Stimulated activated naive CD8-positive, alpha-beta T cell treated with anti-CD3 and anti-CD28 coated beads, Interleukin-15, Interleukin-2, amounts not matched to agents 100 U/mL and 50 U/mL, for 24 hours (primary cell): ENCODE data around the gene ZNF207.
"Not testable (repeated sequence)": the region's sequence is repeated elsewhere in the genome, so short reads cannot be mapped to it uniquely, and the experiment has no call there.

ENCODE experiments used
- ATAC-seq: fragments of 150-1000 bp; cut with Tn5 transposase; one replicate; pipeline ENCODE4 v1.10.0; 2021
- DNase-seq: peaks from one replicate; pipeline ENCODE4 v3.0.0; 2021

ZNF207 gene

GRCh38 chr17:32388128-32388527 is 38.2 kb downstream of the ZNF207 start:
- not testable (repeated sequence) for DNase-seq, ATAC-seq

GRCh38 chr17:32388613-32389459 is 38.9 kb downstream of the ZNF207 start:
- no peak for DNase-seq
- ATAC-seq: no peak

- no peak for DNase-seq
- no peak for ATAC-seq
Measured at GRCh38 chr17:32393904-32394303, 43.9 kb downstream of the ZNF207 start.

- ATAC-seq (no peak), DNase-seq (no peak)
Measured at GRCh38 chr17:32396343-32396742, 46.4 kb downstream of the ZNF207 start.

- no peak for DNase-seq
- ATAC-seq: no peak
Measured at GRCh38 chr17:32398946-32399345, 49.0 kb downstream of the ZNF207 start.

- ATAC-seq, DNase-seq: not testable (repeated sequence)
Measured at GRCh38 chr17:32410085-32410484, 60.1 kb downstream of the ZNF207 start.

- DNase-seq (no peak), ATAC-seq (no peak)
Measured at GRCh38 chr17:32426894-32427293, 76.9 kb downstream of the ZNF207 start.

GRCh38 chr17:32429598-32429997 is 79.6 kb downstream of the ZNF207 start:
- ATAC-seq (no peak), DNase-seq (no peak)
